Nephron (organoid): Measurements from ENCODE around the gene JAK2.

Experiments
- H3K27ac Mint-ChIP-seq, 3 experiments: 2 replicates each; pipeline ENCODE4 v1.8.0; 2020; ENCODE audit warnings: mixed read lengths in 3 of 3, mild to moderate bottlenecking in 2 of 3, moderate library complexity in 1 of 3
- H3K27me3 Mint-ChIP-seq: 2 replicates; pipeline ENCODE4 v1.8.0; 2021; ENCODE audit warnings: low read depth, mild to moderate bottlenecking, moderate library complexity, mixed read lengths
- H3K36me3 Mint-ChIP-seq: 2 replicates; pipeline ENCODE4 v1.8.0; 2020; ENCODE audit warnings: low read depth, mixed read lengths
- H3K4me1 Mint-ChIP-seq: 2 replicates; pipeline ENCODE4 v1.8.0; 2020; ENCODE audit warnings: mixed read lengths
- H3K4me3 Mint-ChIP-seq, 3 experiments: 2 replicates each; pipeline ENCODE4 v1.8.0; 2020; ENCODE audit warnings: mild to moderate bottlenecking in 3 of 3, mixed read lengths in 3 of 3, moderate library complexity in 2 of 3
- H3K9me3 Mint-ChIP-seq: 2 replicates; pipeline ENCODE4 v1.8.0; 2020; ENCODE audit warnings: mixed read lengths
- TF ChIP-seq, protein P1 (sequence below), 3 experiments: fragments of 200-600 bp; sonication (generic); IDR thresholded peaks; one replicate each; pipeline ENCODE4 v1.5.0; 2021; ENCODE audit warnings: antibody characterized with exemption in 3 of 3; ENCODE audit not compliant: unreplicated experiment in 3 of 3

JAK2 gene

DNA sequence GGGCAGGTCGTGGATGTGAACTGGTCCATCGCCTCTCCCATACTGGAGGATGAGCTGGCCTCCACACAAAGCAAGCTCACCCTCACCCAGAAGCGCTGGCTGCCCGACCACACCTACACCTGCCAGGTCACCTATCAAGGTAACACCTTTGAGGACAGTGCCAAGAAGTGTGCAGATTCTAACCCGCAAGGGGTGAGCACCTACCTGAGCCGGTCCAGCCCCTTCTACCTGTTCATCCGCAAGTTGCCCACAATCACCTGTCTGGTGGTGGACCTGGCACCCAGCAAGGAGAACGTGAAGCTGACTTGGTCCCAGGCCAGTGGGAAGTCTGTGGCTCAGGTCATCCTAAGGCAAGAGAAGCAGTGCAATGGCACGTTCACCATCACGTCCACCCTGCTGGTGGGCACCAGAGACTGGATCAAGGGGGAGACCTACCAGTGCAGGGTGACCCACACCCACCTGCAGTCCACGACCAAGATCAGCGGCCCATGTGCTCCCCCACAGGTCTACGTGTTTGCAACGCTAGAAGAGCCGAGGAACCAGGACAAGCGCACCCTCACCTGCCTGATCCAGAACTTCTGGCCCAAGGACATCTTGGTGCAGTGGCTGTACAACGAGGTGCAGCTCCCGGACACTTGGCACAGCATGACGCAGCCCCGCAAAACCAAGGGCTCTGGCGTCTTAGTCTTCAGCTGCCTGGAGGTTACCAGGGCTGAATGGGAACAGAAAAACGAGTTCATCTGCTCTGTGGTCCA is 129.1 kb downstream of the JAK2 start:
- Mint-ChIP-seq H3K36me3 (peaks cover 27% of the 10 kb centered on the region), H3K9me3 (no peaks in the 10 kb centered on the region), H3K4me1 (no peaks in the 10 kb centered on the region), H3K27ac (no peak overlapping the region), H3K27me3 (no peaks in the 10 kb centered on the region), H3K4me3 (no peak overlapping the region)
- TF ChIP-seq, protein P1, sequence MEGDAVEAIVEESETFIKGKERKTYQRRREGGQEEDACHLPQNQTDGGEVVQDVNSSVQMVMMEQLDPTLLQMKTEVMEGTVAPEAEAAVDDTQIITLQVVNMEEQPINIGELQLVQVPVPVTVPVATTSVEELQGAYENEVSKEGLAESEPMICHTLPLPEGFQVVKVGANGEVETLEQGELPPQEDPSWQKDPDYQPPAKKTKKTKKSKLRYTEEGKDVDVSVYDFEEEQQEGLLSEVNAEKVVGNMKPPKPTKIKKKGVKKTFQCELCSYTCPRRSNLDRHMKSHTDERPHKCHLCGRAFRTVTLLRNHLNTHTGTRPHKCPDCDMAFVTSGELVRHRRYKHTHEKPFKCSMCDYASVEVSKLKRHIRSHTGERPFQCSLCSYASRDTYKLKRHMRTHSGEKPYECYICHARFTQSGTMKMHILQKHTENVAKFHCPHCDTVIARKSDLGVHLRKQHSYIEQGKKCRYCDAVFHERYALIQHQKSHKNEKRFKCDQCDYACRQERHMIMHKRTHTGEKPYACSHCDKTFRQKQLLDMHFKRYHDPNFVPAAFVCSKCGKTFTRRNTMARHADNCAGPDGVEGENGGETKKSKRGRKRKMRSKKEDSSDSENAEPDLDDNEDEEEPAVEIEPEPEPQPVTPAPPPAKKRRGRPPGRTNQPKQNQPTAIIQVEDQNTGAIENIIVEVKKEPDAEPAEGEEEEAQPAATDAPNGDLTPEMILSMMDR (IDR thresholded peaks at IDR 0.05; ENCODE audit: unreplicated experiment in 3 of 3) = no peak

DNA sequence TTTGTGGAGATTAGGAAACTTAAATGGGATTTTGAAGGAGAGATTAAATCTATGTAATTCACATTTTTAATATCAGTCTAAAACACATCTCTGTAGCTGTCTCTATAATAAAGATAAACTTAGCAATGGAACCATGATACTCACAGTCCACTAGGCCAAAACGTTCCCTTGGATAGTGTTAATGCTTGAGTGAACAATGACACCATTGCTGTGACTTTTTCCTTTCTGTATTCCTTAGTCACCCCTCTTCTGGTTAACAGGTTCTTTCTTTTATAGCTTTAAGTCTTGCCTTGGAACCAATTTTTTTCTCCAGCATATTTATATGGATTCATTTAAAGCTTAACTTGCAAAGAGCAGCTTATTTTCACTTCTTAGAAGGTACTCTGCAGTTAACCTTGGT is 137.0 kb downstream of the JAK2 start:
- peaks cover 26% of the 10 kb centered on the region for H3K36me3 Mint-ChIP-seq
- peak overlapping the region in 1 of 3 experiments; percentile 50 for H3K27ac Mint-ChIP-seq
- H3K9me3 Mint-ChIP-seq = no peaks in the 10 kb centered on the region
- H3K4me3 Mint-ChIP-seq = no peak overlapping the region
- TF ChIP-seq, protein P1 (IDR thresholded peaks at IDR 0.05; ENCODE audit: unreplicated experiment in 3 of 3) = no peak
- H3K27me3 Mint-ChIP-seq = no peaks in the 10 kb centered on the region
- H3K4me1 Mint-ChIP-seq = no peaks in the 10 kb centered on the region

DNA sequence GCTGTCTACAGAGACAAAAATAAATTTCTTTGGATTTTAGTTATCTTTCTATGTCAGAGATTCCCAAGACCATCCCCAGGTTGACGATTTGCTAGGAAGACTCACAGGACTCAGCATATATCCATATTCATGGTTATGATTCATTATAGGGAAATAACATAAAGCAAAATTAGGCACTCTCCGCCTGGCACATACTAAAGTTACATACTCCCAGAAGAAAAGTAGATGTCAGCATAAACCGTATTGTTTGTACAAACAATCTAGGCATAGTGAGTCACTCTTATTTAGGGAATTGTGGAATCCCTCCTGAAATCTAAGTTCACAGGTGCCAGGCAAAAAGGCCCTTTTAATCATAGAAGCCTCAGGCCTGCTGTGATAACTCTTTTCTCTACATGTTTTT is 137.4 kb downstream of the JAK2 start:
- Mint-ChIP-seq H3K9me3 (no peaks in the 10 kb centered on the region), H3K4me3 (no peak overlapping the region), H3K27me3 (no peaks in the 10 kb centered on the region), H3K36me3 (peaks cover 27% of the 10 kb centered on the region), H3K27ac (peak overlapping the region in 1 of 3 experiments; percentile 36), H3K4me1 (no peaks in the 10 kb centered on the region)
- TF ChIP-seq, protein P1 (IDR thresholded peaks at IDR 0.05; ENCODE audit: unreplicated experiment in 3 of 3) = no peak

DNA sequence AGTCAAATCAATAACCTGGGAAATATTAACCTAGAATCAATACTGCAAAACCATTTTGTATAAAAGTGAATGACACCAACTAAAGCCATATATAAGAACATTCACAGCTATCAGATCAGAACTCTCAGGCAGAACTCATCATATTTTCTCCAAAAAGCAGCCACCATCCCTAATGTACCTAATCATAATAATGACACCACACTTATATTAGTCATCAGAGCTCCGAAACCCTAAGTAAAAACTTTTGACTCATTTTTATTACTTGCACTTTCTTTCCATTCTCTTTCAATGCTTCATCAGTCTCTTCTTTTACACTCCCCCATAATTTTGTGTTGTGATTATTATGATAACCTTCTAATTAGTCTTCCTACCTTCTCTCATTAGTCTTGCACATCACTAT is 155.1 kb downstream of the JAK2 start:
- Mint-ChIP-seq H3K36me3 (peaks cover 26% of the 10 kb centered on the region), H3K27ac (no peak overlapping the region), H3K4me1 (no peaks in the 10 kb centered on the region), H3K9me3 (peaks cover 42% of the 10 kb centered on the region), H3K27me3 (no peaks in the 10 kb centered on the region), H3K4me3 (no peak overlapping the region)
- TF ChIP-seq, protein P1 (IDR thresholded peaks at IDR 0.05; ENCODE audit: unreplicated experiment in 3 of 3) = no peak

DNA sequence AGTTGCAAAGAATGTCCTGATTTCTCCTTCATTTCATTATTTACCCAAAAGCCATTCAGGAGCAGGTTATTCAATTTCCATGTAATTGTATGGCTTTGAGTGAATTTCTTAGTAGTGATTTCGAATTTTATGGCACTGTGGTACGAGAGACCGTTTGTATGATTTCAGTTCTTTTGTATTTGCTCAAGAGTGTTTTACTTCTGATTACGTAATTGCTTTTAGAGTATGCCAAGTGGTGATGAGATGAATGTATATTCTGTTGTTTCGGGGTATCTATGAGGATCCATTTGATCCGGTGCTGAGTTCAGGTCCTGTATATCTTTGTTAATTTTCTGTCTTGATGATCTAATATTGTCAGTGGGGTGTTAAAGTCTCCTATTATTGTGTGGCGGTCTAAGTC is 159.1 kb downstream of the JAK2 start:
- H3K27me3 Mint-ChIP-seq = no peaks in the 10 kb centered on the region
- TF ChIP-seq, protein P1 (IDR thresholded peaks at IDR 0.05; ENCODE audit: unreplicated experiment in 3 of 3) = no peak
- H3K4me3 Mint-ChIP-seq = no peak overlapping the region
- H3K27ac Mint-ChIP-seq = no peak overlapping the region
- no peaks in the 10 kb centered on the region for H3K4me1 Mint-ChIP-seq
- peaks cover 24% of the 10 kb centered on the region for H3K9me3 Mint-ChIP-seq
- H3K36me3 Mint-ChIP-seq = peaks cover 25% of the 10 kb centered on the region

DNA sequence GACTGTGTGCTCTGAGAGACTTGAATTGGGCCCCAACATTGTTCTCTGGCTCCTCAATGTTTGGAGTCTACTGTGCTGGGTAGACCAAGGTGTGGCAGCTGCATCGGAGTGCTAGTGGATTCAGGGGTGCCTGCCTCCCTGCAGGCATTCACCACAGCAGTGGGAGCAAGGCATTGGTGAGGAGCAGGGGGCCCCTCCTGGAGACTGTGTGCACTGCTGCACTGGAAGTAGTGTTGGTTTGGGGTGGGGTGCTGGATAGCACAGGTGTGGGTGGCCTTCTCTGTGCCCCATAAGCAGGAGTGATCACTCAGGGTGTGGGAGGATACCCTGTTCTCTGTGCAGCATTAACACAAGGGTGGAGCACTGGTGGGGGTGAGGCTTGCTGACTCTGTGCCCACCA is 161.2 kb downstream of the JAK2 start:
- Mint-ChIP-seq H3K4me3 (no peak overlapping the region), H3K36me3 (peaks cover 25% of the 10 kb centered on the region), H3K9me3 (peaks cover 24% of the 10 kb centered on the region), H3K4me1 (no peaks in the 10 kb centered on the region), H3K27ac (no peak overlapping the region), H3K27me3 (no peaks in the 10 kb centered on the region)
- TF ChIP-seq, protein P1 (IDR thresholded peaks at IDR 0.05; ENCODE audit: unreplicated experiment in 3 of 3) = no peak
